Thyroid gland (tissue), 4 donors: ENCODE measurements around the gene SLC4A4. TPM values are rescaled to one million over a fixed set of nuclear protein-coding genes. Genes with fewer than 3 reads are reported as not detected.

ENCODE experiments used
- DNase-seq, 2 donors: peaks; one replicate each; pipeline ENCODE4 v3.0.0-alpha.2; 2019
- H3K27ac ChIP-seq, 3 donors: fragments of 200-600 bp; sonication (generic); 1 replicate in 2 of 3; 2 replicates in 1 of 3; pipeline ENCODE4 v1.5.1; 2016 to 2019; ENCODE audit warnings: mild to moderate bottlenecking in 1 of 3, moderate library complexity in 1 of 3
- H3K27me3 ChIP-seq: fragments of 200-600 bp; sonication (generic); one replicate; pipeline ENCODE4 v1.5.1; 2019
- H3K36me3 ChIP-seq, 2 donors: fragments of 200-600 bp; sonication (generic); one replicate each; pipeline ENCODE4 v1.5.1; 2016 to 2019
- H3K4me1 ChIP-seq, 2 donors: fragments of 200-600 bp; sonication (generic); one replicate each; pipeline ENCODE4 v1.5.1; 2017 to 2019
- H3K4me3 ChIP-seq, 3 donors: fragments of 200-600 bp; sonication (generic); replicated peaks in 1 of 3; 1 replicate in 2 of 3; 2 replicates in 1 of 3; pipeline ENCODE4 v1.5.1; 2016; ENCODE audit warnings: mild to moderate bottlenecking in 1 of 3
- H3K9me3 ChIP-seq: fragments of 200-600 bp; sonication (generic); one replicate; pipeline ENCODE4 v1.5.1; 2017
- CTCF ChIP-seq, 6 experiments: fragments of 200-600 bp in 3 of 6; fragments of 450-650 bp in 3 of 6; sonication (generic) in 3 of 6; IDR thresholded peaks; one replicate each; pipeline ENCODE4 v1.5.1; 2016 to 2019; ENCODE audit warnings: antibody characterized with exemption in 6 of 6, mild to moderate bottlenecking in 2 of 6, inconsistent platforms in 1 of 6, moderate library complexity in 1 of 6
- POLR2A ChIP-seq, 2 donors: fragments of 450-650 bp; IDR thresholded peaks; one replicate each; pipeline ENCODE4 v1.6.1; 2017; ENCODE audit warnings: antibody characterized with exemption in 2 of 2, mild to moderate bottlenecking in 2 of 2, moderate library complexity in 1 of 2
- WGBS, 2 donors: methylation state at CpG; one replicate each; pipeline ENCODE4 v1.1.5; 2017; 5-methylcytosine and 5-hydroxymethylcytosine counted together
- intact Hi-C: fragments of 100-400 bp; cut with DNase I; formaldehyde crosslinking; loops from one replicate; pipeline ENCODE4 v1.15.1; 2023
- total RNA-seq, 4 donors: library from RNA; depleted of rRNA; stranded (reverse); fragments of >200 nt; gene quantifications; one replicate each; pipeline ENCODE4 v1.2.3, GENCODE V29; 2016

Gene SLC4A4
- total RNA-seq, 4 donors from 2014 or later, result 39.8 to 90.7 (median 72.8) TPM

- no peaks in the 10 kb centered on the region for H3K36me3 ChIP-seq
- peaks cover 38 to 42% of the 10 kb centered on the region in 2 donors for H3K4me1 ChIP-seq
- H3K4me3 ChIP-seq, result no peak overlapping the region
- H3K27ac ChIP-seq, result peak overlapping the region in 2 of 3 donors; percentile 19 to 39
- WGBS, 2 donors, result 30 to 37% methylated on average over 3 of the region's 3 CpGs
- intact Hi-C loops, result no loop called here
- H3K9me3 ChIP-seq, result no peaks in the 10 kb centered on the region
- no peaks in the 10 kb centered on the region for H3K27me3 ChIP-seq
- TF ChIP-seq POLR2A (IDR thresholded peaks at IDR 0.05) (no peak), CTCF (IDR thresholded peaks at IDR 0.05) (no peak)
- no peak for DNase-seq
Measured at GRCh38 chr4:71294301-71294700, 44.5 kb upstream of the SLC4A4 start.

- Histone ChIP-seq H3K27me3 (no peaks in the 10 kb centered on the region), H3K27ac (no peak overlapping the region), H3K9me3 (no peaks in the 10 kb centered on the region), H3K4me1 (peaks cover 18 to 22% of the 10 kb centered on the region in 2 donors), H3K36me3 (no peaks in the 10 kb centered on the region), H3K4me3 (no peak overlapping the region)
- peak; percentile 22 to 29 for DNase-seq
- intact Hi-C loops, result no loop called here
- 88 to 93% methylated on average over 1 of the region's 1 CpG for WGBS, 2 donors
- TF ChIP-seq POLR2A (IDR thresholded peaks at IDR 0.05) (no peak), CTCF (IDR thresholded peaks at IDR 0.05) (no peak)
Measured at GRCh38 chr4:71296945-71297344, 41.9 kb upstream of the SLC4A4 start.

- 85 to 98% methylated on average over 7 of the region's 8 CpGs for WGBS, 2 donors
Measured at GRCh38 chr4:71300362-71300761, 38.5 kb upstream of the SLC4A4 start.

GRCh38 chr4:71300964-71301363, 37.9 kb upstream of the SLC4A4 start:
- Histone ChIP-seq H3K36me3 (no peaks in the 10 kb centered on the region), H3K4me3 (no peak overlapping the region), H3K4me1 (peaks cover 7% of the 10 kb centered on the region in 2 donors), H3K27me3 (no peaks in the 10 kb centered on the region), H3K9me3 (no peaks in the 10 kb centered on the region), H3K27ac (no peak overlapping the region)
- WGBS, 2 donors, result 64 to 72% methylated on average over 3 of the region's 3 CpGs
- TF ChIP-seq CTCF (IDR thresholded peaks at IDR 0.05) (no peak), POLR2A (IDR thresholded peaks at IDR 0.05) (no peak)
- DNase-seq, result peak; percentile 15 to 23
- intact Hi-C loops, result no loop called here

More at GRCh38 chr4:71300362-71300761, 38.5 kb upstream of the SLC4A4 start:
- DNase-seq, result no peak
- no peak overlapping the region for H3K27ac ChIP-seq
- H3K4me3 ChIP-seq, result no peak overlapping the region
- TF ChIP-seq POLR2A (IDR thresholded peaks at IDR 0.05) (no peak), CTCF (IDR thresholded peaks at IDR 0.05) (no peak)
- no peaks in the 10 kb centered on the region for H3K36me3 ChIP-seq
- no peaks in the 10 kb centered on the region for H3K9me3 ChIP-seq
- H3K4me1 ChIP-seq, result peaks cover 7% of the 10 kb centered on the region in 2 donors
- H3K27me3 ChIP-seq, result no peaks in the 10 kb centered on the region
- intact Hi-C loops, result no loop called here

GRCh38 chr4:71303287-71303686, 35.5 kb upstream of the SLC4A4 start:
- Histone ChIP-seq H3K4me3 (no peak overlapping the region), H3K27me3 (no peaks in the 10 kb centered on the region), H3K4me1 (no peaks in the 10 kb centered on the region), H3K36me3 (no peaks in the 10 kb centered on the region), H3K27ac (no peak overlapping the region), H3K9me3 (no peaks in the 10 kb centered on the region)
- intact Hi-C loops, result no loop called here
- TF ChIP-seq POLR2A (IDR thresholded peaks at IDR 0.05) (no peak), CTCF (IDR thresholded peaks at IDR 0.05) (no peak)
- WGBS, 2 donors, result 83 to 92% methylated on average over 1 of the region's 1 CpG
- no peak for DNase-seq
